Endothelial cell of umbilical vein (primary cell): Measurements from ENCODE around the gene KIAA2012. TPM values are rescaled to one million over a fixed set of nuclear protein-coding genes. Genes with fewer than 3 reads are reported as not detected.

Experiments
- BruUV-seq: library from RNA; stranded (reverse); fragments of 400-500 nt; replicated peaks from 2 replicates; lab custom pipeline; 2021; lab: Mats Ljungman, UMichigan
- CTCF ChIA-PET: fragments of 300-600, 350-600 bp; sonication (Branson Sonifier 250); formaldehyde crosslinking; loops from one replicate; lab custom pipeline; 2021; ENCODE audit warnings: antibody characterized with exemption, inconsistent platforms; lab: Charles Lee
- POLR2A ChIA-PET: fragments of 300-600, 350-600 bp; sonication (Branson Sonifier 250); formaldehyde crosslinking; loops from one replicate; lab custom pipeline; 2021; ENCODE audit warnings: antibody characterized with exemption, inconsistent platforms; lab: Charles Lee
- DNase-seq: peaks from one replicate; pipeline ENCODE4 v3.0.0-alpha.2; 2011; ENCODE audit warnings: low read depth, low spot score
- FAIRE-seq: peaks from 2 replicates; lab custom pipeline; 2011; peaks lifted over from hg19 to GRCh38; lab: Jason Lieb, UNC
- H2AFZ ChIP-seq: 2 replicates; pipeline ENCODE4 v1.6.0; 2012; ENCODE audit warnings: low read depth, low read length, control low read depth, inconsistent platforms
- H3K27ac ChIP-seq: 2 replicates; pipeline ENCODE4 v1.5.1; 2011; ENCODE audit warnings: low read depth, mild to moderate bottlenecking, control low read depth, low read length, moderate library complexity; ENCODE audit not compliant: insufficient read depth
- H3K27me3 ChIP-seq, 2 experiments: 2 replicates each; pipeline versions ENCODE4 v1.6.0 to v1.6.1; 2011; ENCODE audit warnings: low read length in 2 of 2, mixed read lengths in 1 of 2; ENCODE audit not compliant: control insufficient read depth in 2 of 2, insufficient read depth in 2 of 2
- H3K36me3 ChIP-seq, 2 experiments: 2 replicates in 1 of 2; 3 replicates in 1 of 2; pipeline ENCODE4 v1.5.1; 2011; ENCODE audit warnings: low read length in 2 of 2, mild to moderate bottlenecking in 1 of 2, moderate library complexity in 1 of 2; ENCODE audit not compliant: control insufficient read depth in 2 of 2, insufficient read depth in 2 of 2; ENCODE audit errors: extremely low read depth in 1 of 2
- H3K4me1 ChIP-seq: 3 replicates; pipeline ENCODE4 v1.5.1; 2011; ENCODE audit warnings: mild to moderate bottlenecking, low read length; ENCODE audit not compliant: control insufficient read depth, insufficient read depth; ENCODE audit errors: extremely low read depth
- H3K4me2 ChIP-seq: 2 replicates; pipeline ENCODE4 v1.6.1; 2011; ENCODE audit warnings: low read length, control low read depth, mixed read lengths; ENCODE audit not compliant: insufficient read depth
- H3K4me3 ChIP-seq, 3 experiments: fragments of 200-600 bp in 1 of 3; sonication (generic), shearing (Covaris generic) in 1 of 3; replicated peaks in 1 of 3; 2 replicates each; pipeline ENCODE4 v1.5.1; 2011 to 2016; ENCODE audit warnings: control low read depth in 3 of 3, low read length in 3 of 3, mild to moderate bottlenecking in 2 of 3, inconsistent platforms in 1 of 3, low read depth in 1 of 3, moderate library complexity in 1 of 3; ENCODE audit not compliant: insufficient read depth in 1 of 3
- H3K79me2 ChIP-seq: 2 replicates; pipeline ENCODE4 v1.6.0; 2012; ENCODE audit warnings: low read length, inconsistent platforms; ENCODE audit not compliant: control insufficient read depth, insufficient read depth
- H3K9ac ChIP-seq: replicated peaks from 2 replicates; pipeline ENCODE3; 2011; ENCODE audit warnings: low read length, control low read depth; ENCODE audit not compliant: insufficient read depth; ENCODE audit errors: extremely low read depth
- H3K9me1 ChIP-seq: replicated peaks from 3 replicates; pipeline ENCODE4 v1.6.0; 2011; ENCODE audit warnings: mild to moderate bottlenecking, low read length; ENCODE audit not compliant: control insufficient read depth, insufficient read depth; ENCODE audit errors: extremely low read depth
- H3K9me3 ChIP-seq: replicated peaks from 2 replicates; pipeline ENCODE4 v1.5.1; 2012; ENCODE audit warnings: low read length, inconsistent platforms; ENCODE audit not compliant: control insufficient read depth, insufficient read depth
- H4K20me1 ChIP-seq: replicated peaks from 2 replicates; pipeline ENCODE3; 2011; ENCODE audit warnings: mild to moderate bottlenecking, low read length; ENCODE audit not compliant: control insufficient read depth, insufficient read depth; ENCODE audit errors: extremely low read depth
- EZH2 ChIP-seq: IDR thresholded peaks from 2 replicates; pipeline ENCODE4 v1.6.1; 2012; ENCODE audit warnings: borderline replicate concordance, low read depth, mild to moderate bottlenecking, moderate library complexity, low read length, inconsistent platforms; ENCODE audit not compliant: severe bottlenecking
- FOS ChIP-seq: IDR thresholded peaks from 2 replicates; pipeline ENCODE4 v1.6.1; 2011; ENCODE audit warnings: mild to moderate bottlenecking, low read length, moderate library complexity, borderline replicate concordance; ENCODE audit not compliant: insufficient read depth
- GATA2 ChIP-seq: IDR thresholded peaks from 2 replicates; pipeline ENCODE4 v1.7.0; 2011; ENCODE audit warnings: low read depth, mild to moderate bottlenecking, moderate library complexity, mixed read lengths, low read length; ENCODE audit not compliant: insufficient read length, insufficient read depth
- JUN ChIP-seq: IDR thresholded peaks from 2 replicates; pipeline ENCODE4 v1.6.1; 2011; ENCODE audit warnings: borderline replicate concordance, low read depth; ENCODE audit not compliant: insufficient read length, insufficient read depth
- MYC ChIP-seq: IDR thresholded peaks from one replicate; pipeline ENCODE4 v1.6.1; 2011; ENCODE audit warnings: mild to moderate bottlenecking, low read depth, low read length
- POLR2A ChIP-seq: IDR thresholded peaks from 2 replicates; pipeline ENCODE4 v1.6.1; 2012; ENCODE audit warnings: low read depth, mild to moderate bottlenecking, control low read depth, low read length
- POLR2AphosphoS5 ChIP-seq: IDR thresholded peaks from 2 replicates; pipeline ENCODE4 v1.6.1; 2012; ENCODE audit warnings: low read depth, mild to moderate bottlenecking, control low read depth, low read length, moderate library complexity; ENCODE audit not compliant: insufficient read depth
- dilution Hi-C: fragments of 300-500 bp; cut with MboI; formaldehyde crosslinking; loops from one replicate; pipeline ENCODE4 v1.15.0; 2019; ENCODE audit warnings: low sequenced_read_pairs; ENCODE audit not compliant: extremely low pct_ligation_motif_present
- intact Hi-C: fragments of 100-400 bp; cut with micrococcal nuclease; formaldehyde crosslinking; loops from one replicate; pipeline ENCODE4 v1.10.0; 2022
- polyA plus RNA-seq, 4 experiments: library from polyadenylated mRNA; depleted of rRNA in 3 of 4; stranded (reverse) in 3 of 4; unstranded in 1 of 4; fragments of >200 nt; gene quantifications; 2 replicates each; pipeline versions ENCODE4 v1.2.1 to v1.2.3, GENCODE V29; 2011 to 2012; ENCODE audit warnings: missing spikeins in 1 of 4
- total RNA-seq: library from RNA; stranded (reverse); gene quantifications from 2 replicates; pipeline ENCODE4 v1.2.3, GENCODE V29; 2021
- TF ChIP-seq, protein P1 (sequence below): IDR thresholded peaks from 2 replicates; pipeline ENCODE4 v1.6.1; 2011; ENCODE audit not compliant: insufficient read depth, insufficient read length
- TF ChIP-seq, protein P2 (sequence below), 2 donors: IDR thresholded peaks; 1 replicate in 1 of 2; 2 replicates in 1 of 2; pipeline ENCODE4 v1.5.1; 2011; ENCODE audit warnings: low read length in 2 of 2, mild to moderate bottlenecking in 2 of 2, moderate library complexity in 2 of 2, control low read depth in 1 of 2, inconsistent platforms in 1 of 2, low read depth in 1 of 2; ENCODE audit not compliant: insufficient read depth in 1 of 2; ENCODE audit errors: extremely low read depth in 1 of 2

KIAA2012 gene
- total and polyA plus RNA-seq, 2 donors (not counting 3 experiments of a cell fraction or from before 2014, with no cell fraction given) = not detected

DNA sequence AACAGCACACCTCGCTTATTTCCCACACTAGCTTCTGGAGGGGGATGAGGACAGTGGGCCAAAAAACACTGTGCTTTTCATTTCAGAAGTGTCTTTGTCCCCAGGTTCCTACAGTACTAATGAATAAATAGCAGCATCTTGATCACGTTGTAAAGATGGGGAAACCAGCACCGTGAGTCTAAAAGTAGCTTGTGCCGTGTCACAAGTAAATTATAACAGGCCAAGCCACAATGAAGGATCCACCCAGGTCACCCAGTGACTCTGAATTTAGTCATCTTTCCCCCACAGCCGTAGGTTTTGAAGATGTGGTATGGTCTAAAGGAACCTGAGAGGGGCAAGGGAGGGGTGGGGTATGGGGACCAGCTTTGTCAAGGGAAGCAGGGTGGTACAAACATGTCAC, 30.6 kb upstream of the KIAA2012 start:
- POLR2A ChIA-PET = no interaction called here
- no TSS peak for BruUV-seq
- no peak overlapping the region for H3K9ac ChIP-seq
- no peaks in the 10 kb centered on the region for H3K9me3 ChIP-seq
- FAIRE-seq = no peak
- intact Hi-C loops = no loop called here
- no peaks in the 10 kb centered on the region for H3K4me1 ChIP-seq
- no peaks in the 10 kb centered on the region for H3K79me2 ChIP-seq
- no peak overlapping the region for H3K27ac ChIP-seq
- H3K4me3 ChIP-seq = no peak overlapping the region
- peaks cover 3% of the 10 kb centered on the region for H4K20me1 ChIP-seq
- dilution Hi-C loops = no loop called here
- no peaks in the 10 kb centered on the region for H3K9me1 ChIP-seq
- CTCF ChIA-PET = interaction anchor here (0.6 to 1.2 kb wide), 2 partner anchors 22 to 255 kb away, joined by 3 to 4 read pairs; no protein-coding TSS in a partner anchor
- no peak overlapping the region for H2AFZ ChIP-seq
- no peaks in the 10 kb centered on the region for H3K36me3 ChIP-seq
- H3K27me3 ChIP-seq = peaks cover 50 to 69% of the 10 kb centered on the region in 2 experiments
- TF ChIP-seq JUN = no peak
- TF ChIP-seq GATA2 = no peak
- TF ChIP-seq POLR2AphosphoS5 = no peak
- TF ChIP-seq POLR2A = no peak
- TF ChIP-seq, protein P1, sequence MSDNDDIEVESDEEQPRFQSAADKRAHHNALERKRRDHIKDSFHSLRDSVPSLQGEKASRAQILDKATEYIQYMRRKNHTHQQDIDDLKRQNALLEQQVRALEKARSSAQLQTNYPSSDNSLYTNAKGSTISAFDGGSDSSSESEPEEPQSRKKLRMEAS = no peak
- TF ChIP-seq MYC = no peak
- TF ChIP-seq EZH2 = no peak
- H3K4me2 ChIP-seq = no peak overlapping the region
- DNase-seq = no peak

DNA sequence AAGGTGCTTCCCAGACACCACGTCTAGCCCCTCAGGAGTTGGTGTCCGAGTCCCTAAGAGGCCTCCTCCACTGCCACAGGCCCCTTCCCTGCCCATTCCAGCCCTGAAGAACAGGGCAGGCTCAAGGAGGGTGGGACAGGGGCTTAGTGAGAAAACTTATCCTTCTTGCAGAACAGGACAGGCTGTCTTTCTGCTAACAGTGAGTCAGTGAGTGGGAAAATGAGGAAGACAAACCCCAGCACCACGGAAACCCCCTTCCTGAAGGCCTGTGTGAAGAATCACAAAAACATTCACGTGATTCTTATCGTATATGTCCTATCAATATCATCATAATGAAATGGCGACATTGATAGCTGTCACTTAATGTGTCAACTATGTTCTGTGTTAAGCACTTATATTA, 29.6 kb upstream of the KIAA2012 start:
- TF ChIP-seq FOS = no peak
- TF ChIP-seq POLR2AphosphoS5 = no peak
- TF ChIP-seq POLR2A = no peak
- no peak for TF ChIP-seq EZH2
- no peak for TF ChIP-seq GATA2
- TF ChIP-seq, protein P2, sequence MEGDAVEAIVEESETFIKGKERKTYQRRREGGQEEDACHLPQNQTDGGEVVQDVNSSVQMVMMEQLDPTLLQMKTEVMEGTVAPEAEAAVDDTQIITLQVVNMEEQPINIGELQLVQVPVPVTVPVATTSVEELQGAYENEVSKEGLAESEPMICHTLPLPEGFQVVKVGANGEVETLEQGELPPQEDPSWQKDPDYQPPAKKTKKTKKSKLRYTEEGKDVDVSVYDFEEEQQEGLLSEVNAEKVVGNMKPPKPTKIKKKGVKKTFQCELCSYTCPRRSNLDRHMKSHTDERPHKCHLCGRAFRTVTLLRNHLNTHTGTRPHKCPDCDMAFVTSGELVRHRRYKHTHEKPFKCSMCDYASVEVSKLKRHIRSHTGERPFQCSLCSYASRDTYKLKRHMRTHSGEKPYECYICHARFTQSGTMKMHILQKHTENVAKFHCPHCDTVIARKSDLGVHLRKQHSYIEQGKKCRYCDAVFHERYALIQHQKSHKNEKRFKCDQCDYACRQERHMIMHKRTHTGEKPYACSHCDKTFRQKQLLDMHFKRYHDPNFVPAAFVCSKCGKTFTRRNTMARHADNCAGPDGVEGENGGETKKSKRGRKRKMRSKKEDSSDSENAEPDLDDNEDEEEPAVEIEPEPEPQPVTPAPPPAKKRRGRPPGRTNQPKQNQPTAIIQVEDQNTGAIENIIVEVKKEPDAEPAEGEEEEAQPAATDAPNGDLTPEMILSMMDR (IDR thresholded peaks at IDR 0.05; ENCODE audit: extremely low read depth in 1 of 2, insufficient read depth in 1 of 2, low read depth in 1 of 2, low read length in 2 of 2) = no peak
- no peak overlapping the region for H3K9ac ChIP-seq
- intact Hi-C loops (no loop called here), dilution Hi-C loops (no loop called here)
- H3K4me2 ChIP-seq = no peak overlapping the region
- peaks cover 43 to 58% of the 10 kb centered on the region in 2 experiments for H3K27me3 ChIP-seq
- FAIRE-seq (no peak), DNase-seq (no peak)
- CTCF ChIA-PET = no interaction called here
- no TSS peak for BruUV-seq
- H4K20me1 ChIP-seq = peaks cover 3% of the 10 kb centered on the region
- no peak overlapping the region for H3K4me3 ChIP-seq
- no peak overlapping the region for H2AFZ ChIP-seq
- no peaks in the 10 kb centered on the region for H3K9me1 ChIP-seq
- no peaks in the 10 kb centered on the region for H3K4me1 ChIP-seq
- no peaks in the 10 kb centered on the region for H3K9me3 ChIP-seq
- POLR2A ChIA-PET = no interaction called here
- no peak overlapping the region for H3K27ac ChIP-seq
- no peaks in the 10 kb centered on the region for H3K36me3 ChIP-seq
- H3K79me2 ChIP-seq = no peaks in the 10 kb centered on the region
